ENCODE results near the gene TET3. TPM values are rescaled to one million over a fixed set of nuclear protein-coding genes. Genes with fewer than 3 reads are reported as not detected.

Gene TET3
- total RNA-seq, 1 experiment from 2014 or later, result 23.3 TPM

DNA sequence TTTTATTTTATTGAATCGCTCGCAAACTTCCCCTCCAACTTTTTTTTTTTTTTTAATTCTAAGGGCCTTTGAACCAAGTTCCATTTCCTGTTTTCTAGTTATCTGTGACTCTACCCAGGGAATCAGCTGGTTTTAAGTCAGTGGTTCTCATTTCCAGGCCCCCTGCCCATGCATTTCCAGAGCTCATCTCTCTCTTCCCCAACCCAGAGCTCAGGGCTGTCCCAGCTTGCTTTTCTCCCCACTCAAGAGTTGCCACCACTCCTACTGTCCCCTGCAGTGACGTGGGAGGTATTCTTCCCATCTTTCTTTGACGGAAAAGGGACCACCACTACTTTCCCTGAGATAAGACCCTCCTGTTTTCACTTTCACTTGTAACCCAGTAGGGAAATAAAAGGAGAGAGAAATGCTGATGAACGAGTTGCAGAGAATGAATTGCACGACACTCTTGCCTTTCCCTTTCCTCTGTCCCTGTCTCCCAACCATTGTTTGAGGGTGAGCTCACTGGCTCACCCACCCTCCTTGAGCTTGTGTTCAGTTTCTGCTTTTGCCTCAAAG, 42.1 kb downstream of the TET3 start:
- no TSS peak for BruUV-seq (replicated peaks)
- no peak for DNase-seq
- CTCF ChIA-PET, result interaction anchor here (0.6 to 0.9 kb wide), 2 partner anchors 12 to 93 kb away, joined by 4 read pairs; no protein-coding TSS in a partner anchor
- Mint-ChIP-seq H3K36me3 (ENCODE audit: insufficient read depth, unreplicated experiment) (no peaks in the 10 kb centered on the region), H3K27me3 (ENCODE audit: unreplicated experiment) (no peaks in the 10 kb centered on the region), H3K4me3 (ENCODE audit: low read depth, unreplicated experiment) (no peak overlapping the region), H3K27ac (ENCODE audit: unreplicated experiment) (no peak overlapping the region), H3K9me3 (ENCODE audit: low read depth, unreplicated experiment) (no peaks in the 10 kb centered on the region), H3K4me1 (ENCODE audit: low read depth, unreplicated experiment) (peaks cover 6% of the 10 kb centered on the region)
- TF ChIP-seq, protein P1, sequence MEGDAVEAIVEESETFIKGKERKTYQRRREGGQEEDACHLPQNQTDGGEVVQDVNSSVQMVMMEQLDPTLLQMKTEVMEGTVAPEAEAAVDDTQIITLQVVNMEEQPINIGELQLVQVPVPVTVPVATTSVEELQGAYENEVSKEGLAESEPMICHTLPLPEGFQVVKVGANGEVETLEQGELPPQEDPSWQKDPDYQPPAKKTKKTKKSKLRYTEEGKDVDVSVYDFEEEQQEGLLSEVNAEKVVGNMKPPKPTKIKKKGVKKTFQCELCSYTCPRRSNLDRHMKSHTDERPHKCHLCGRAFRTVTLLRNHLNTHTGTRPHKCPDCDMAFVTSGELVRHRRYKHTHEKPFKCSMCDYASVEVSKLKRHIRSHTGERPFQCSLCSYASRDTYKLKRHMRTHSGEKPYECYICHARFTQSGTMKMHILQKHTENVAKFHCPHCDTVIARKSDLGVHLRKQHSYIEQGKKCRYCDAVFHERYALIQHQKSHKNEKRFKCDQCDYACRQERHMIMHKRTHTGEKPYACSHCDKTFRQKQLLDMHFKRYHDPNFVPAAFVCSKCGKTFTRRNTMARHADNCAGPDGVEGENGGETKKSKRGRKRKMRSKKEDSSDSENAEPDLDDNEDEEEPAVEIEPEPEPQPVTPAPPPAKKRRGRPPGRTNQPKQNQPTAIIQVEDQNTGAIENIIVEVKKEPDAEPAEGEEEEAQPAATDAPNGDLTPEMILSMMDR (IDR thresholded peaks at IDR 0.05; ENCODE audit: unreplicated experiment), result no peak
- intact Hi-C loops (cut with micrococcal nuclease; ENCODE audit: unreplicated experiment), result no loop called here

DNA sequence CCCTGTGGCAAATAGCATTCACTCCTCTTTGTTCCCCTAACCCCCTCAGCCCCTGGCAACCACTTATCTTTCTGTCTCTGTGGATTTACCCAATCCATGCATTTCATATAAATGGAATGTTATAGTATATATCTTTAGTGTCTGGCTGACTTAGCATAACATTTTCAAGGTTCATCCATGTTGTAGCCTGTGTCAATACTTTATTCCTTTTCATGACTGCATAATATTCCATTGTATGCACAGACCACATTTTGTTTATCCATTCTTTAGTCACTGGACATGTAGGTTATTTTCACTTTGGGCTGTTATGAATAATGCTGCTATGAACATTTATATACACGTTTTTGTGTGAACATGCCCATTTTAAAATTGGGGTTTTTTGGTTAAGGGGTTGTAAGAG, 42.8 kb downstream of the TET3 start:
- CTCF ChIA-PET, result interaction anchor here (0.9 kb wide), 1 partner anchor 13 kb away, joined by 4 read pairs; no protein-coding TSS in a partner anchor
- intact Hi-C loops (cut with micrococcal nuclease; ENCODE audit: unreplicated experiment), result no loop called here
- no peaks in the 10 kb centered on the region for H3K27me3 Mint-ChIP-seq (ENCODE audit: unreplicated experiment)
- no peak for DNase-seq
- no TSS peak for BruUV-seq (replicated peaks)
- no peak overlapping the region for H3K4me3 Mint-ChIP-seq (ENCODE audit: low read depth, unreplicated experiment)
- TF ChIP-seq, protein P1 (IDR thresholded peaks at IDR 0.05; ENCODE audit: unreplicated experiment), result no peak
- no peaks in the 10 kb centered on the region for H3K9me3 Mint-ChIP-seq (ENCODE audit: low read depth, unreplicated experiment)
- no peak overlapping the region for H3K27ac Mint-ChIP-seq (ENCODE audit: unreplicated experiment)
- H3K36me3 Mint-ChIP-seq (ENCODE audit: insufficient read depth, unreplicated experiment), result no peaks in the 10 kb centered on the region
- H3K4me1 Mint-ChIP-seq (ENCODE audit: low read depth, unreplicated experiment), result peaks cover 6% of the 10 kb centered on the region

DNA sequence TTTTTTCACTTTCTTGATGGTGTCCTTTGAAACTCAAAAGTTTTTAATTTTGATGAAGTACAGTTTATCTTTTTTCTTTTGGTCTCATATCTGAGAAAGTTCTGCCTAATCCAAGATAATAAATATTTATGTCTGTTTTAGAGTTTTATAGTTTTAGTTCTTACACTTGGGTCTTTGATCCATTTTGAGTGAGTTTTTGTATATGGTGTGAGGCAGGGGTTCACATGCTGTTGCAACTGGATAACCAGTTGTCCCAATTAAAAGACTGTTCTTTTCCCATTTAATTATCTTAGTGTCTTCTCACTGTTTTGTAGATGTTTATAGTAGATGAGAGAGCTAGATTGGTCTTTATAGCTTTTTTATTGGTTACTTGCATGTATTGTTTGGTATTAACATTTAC, 43.6 kb downstream of the TET3 start:
- no peak overlapping the region for H3K4me3 Mint-ChIP-seq (ENCODE audit: low read depth, unreplicated experiment)
- DNase-seq, result no peak
- BruUV-seq (replicated peaks), result no TSS peak
- CTCF ChIA-PET, result no interaction called here
- no peak overlapping the region for H3K27ac Mint-ChIP-seq (ENCODE audit: unreplicated experiment)
- TF ChIP-seq, protein P1 (IDR thresholded peaks at IDR 0.05; ENCODE audit: unreplicated experiment), result no peak
- intact Hi-C loops (cut with micrococcal nuclease; ENCODE audit: unreplicated experiment), result no loop called here
- H3K27me3 Mint-ChIP-seq (ENCODE audit: unreplicated experiment), result no peaks in the 10 kb centered on the region
- no peaks in the 10 kb centered on the region for H3K9me3 Mint-ChIP-seq (ENCODE audit: low read depth, unreplicated experiment)
- no peaks in the 10 kb centered on the region for H3K36me3 Mint-ChIP-seq (ENCODE audit: insufficient read depth, unreplicated experiment)
- H3K4me1 Mint-ChIP-seq (ENCODE audit: low read depth, unreplicated experiment), result peaks cover 6% of the 10 kb centered on the region

DNA sequence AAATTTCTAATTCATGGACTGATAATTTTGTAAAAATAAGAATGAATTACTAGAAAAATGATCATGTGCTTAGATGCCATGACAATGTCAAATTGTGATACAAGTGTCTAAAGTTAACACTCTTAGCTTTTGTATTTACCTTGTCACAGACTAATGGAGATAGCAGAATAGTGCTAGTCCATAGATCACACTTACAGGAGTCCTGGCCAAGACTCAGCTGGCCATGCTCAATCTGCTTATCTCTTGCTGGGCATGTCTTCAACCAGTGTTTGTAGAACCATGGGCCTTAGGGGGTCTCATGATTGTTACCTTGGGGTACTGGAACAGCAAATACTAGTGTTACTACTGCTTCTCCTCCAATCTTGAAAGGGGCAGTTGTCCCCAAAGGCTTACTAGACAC, 44.0 kb downstream of the TET3 start:
- H3K36me3 Mint-ChIP-seq (ENCODE audit: insufficient read depth, unreplicated experiment), result no peaks in the 10 kb centered on the region
- peaks cover 6% of the 10 kb centered on the region for H3K4me1 Mint-ChIP-seq (ENCODE audit: low read depth, unreplicated experiment)
- CTCF ChIA-PET, result interaction anchor here (0.6 kb wide), 1 partner anchor 124 kb away, joined by 3 read pairs; no protein-coding TSS in a partner anchor
- no peaks in the 10 kb centered on the region for H3K27me3 Mint-ChIP-seq (ENCODE audit: unreplicated experiment)
- TF ChIP-seq, protein P1 (IDR thresholded peaks at IDR 0.05; ENCODE audit: unreplicated experiment), result no peak
- no peak for DNase-seq
- no peaks in the 10 kb centered on the region for H3K9me3 Mint-ChIP-seq (ENCODE audit: low read depth, unreplicated experiment)
- intact Hi-C loops (cut with micrococcal nuclease; ENCODE audit: unreplicated experiment), result no loop called here
- no TSS peak for BruUV-seq (replicated peaks)
- no peak overlapping the region for H3K27ac Mint-ChIP-seq (ENCODE audit: unreplicated experiment)
- H3K4me3 Mint-ChIP-seq (ENCODE audit: low read depth, unreplicated experiment), result no peak overlapping the region

Data from Calu3 (cell line).